Inflammatory macrophage treated with lipopolysaccharide for 4 hours (primary cell): Measurements from ENCODE around the gene TPPP3.
"Not testable (repeated sequence)": the region's sequence is repeated elsewhere in the genome, so short reads cannot be mapped to it uniquely, and the experiment has no call there.

ENCODE experiments used
- DNase-seq: peaks from one replicate; pipeline ENCODE4 v3.0.0-alpha.2; 2020

The TPPP3 gene

GRCh38 chr16:67425580-67425979 is 32.3 kb upstream of the TPPP3 start:
- DNase-seq: no peak

- no peak for DNase-seq
Measured at GRCh38 chr16:67425061-67425460, 31.8 kb upstream of the TPPP3 start.

- no peak for DNase-seq
Measured at GRCh38 chr16:67424261-67424615, 30.9 kb upstream of the TPPP3 start.

GRCh38 chr16:67423611-67424260 is 30.4 kb upstream of the TPPP3 start:
- no peak for DNase-seq

- DNase-seq: no peak
Measured at GRCh38 chr16:67423015-67423414, 29.7 kb upstream of the TPPP3 start.

GRCh38 chr16:67421030-67421429 is 27.7 kb upstream of the TPPP3 start:
- DNase-seq: no peak

- no peak for DNase-seq
Measured at GRCh38 chr16:67419931-67420330, 26.6 kb upstream of the TPPP3 start.

- no peak for DNase-seq
Measured at GRCh38 chr16:67419502-67419901, 26.2 kb upstream of the TPPP3 start.

- no peak for DNase-seq
Measured at GRCh38 chr16:67417333-67418061, 24.2 kb upstream of the TPPP3 start.

GRCh38 chr16:67415872-67416793 is 22.8 kb upstream of the TPPP3 start, which contains the start of gene ZDHHC1:
TSS of gene ZDHHC1 (minus strand) at chr16:67416477. CDS start at chr16:67407775, 8,702 bp downstream.
- peak; percentile 50 for DNase-seq

- not testable (repeated sequence) for DNase-seq
Measured at GRCh38 chr16:67415421-67415820, 22.1 kb upstream of the TPPP3 start.

- peak; percentile 79 for DNase-seq
Measured at GRCh38 chr16:67413978-67414911, 20.9 kb upstream of the TPPP3 start.

GRCh38 chr16:67412294-67412693 is 19.0 kb upstream of the TPPP3 start:
- no peak for DNase-seq

GRCh38 chr16:67411339-67411738 is 18.0 kb upstream of the TPPP3 start:
- no peak for DNase-seq

GRCh38 chr16:67409631-67410030 is 16.3 kb upstream of the TPPP3 start:
- no peak for DNase-seq

- DNase-seq: no peak
Measured at GRCh38 chr16:67407788-67408452, 14.6 kb upstream of the TPPP3 start.

GRCh38 chr16:67407176-67407787 is 14.0 kb upstream of the TPPP3 start:
- no peak for DNase-seq

- DNase-seq: no peak
Measured at GRCh38 chr16:67406111-67406971, 13.0 kb upstream of the TPPP3 start.

GRCh38 chr16:67405336-67405735 is 12.0 kb upstream of the TPPP3 start:
- DNase-seq: no peak

- DNase-seq: no peak
Measured at GRCh38 chr16:67404740-67405226, 11.5 kb upstream of the TPPP3 start.
